ENCODE results near the gene SMYD4.
"Not testable (repeated sequence)": the region's sequence is repeated elsewhere in the genome, so short reads cannot be mapped to it uniquely, and the experiment has no call there.

The SMYD4 gene

DNA sequence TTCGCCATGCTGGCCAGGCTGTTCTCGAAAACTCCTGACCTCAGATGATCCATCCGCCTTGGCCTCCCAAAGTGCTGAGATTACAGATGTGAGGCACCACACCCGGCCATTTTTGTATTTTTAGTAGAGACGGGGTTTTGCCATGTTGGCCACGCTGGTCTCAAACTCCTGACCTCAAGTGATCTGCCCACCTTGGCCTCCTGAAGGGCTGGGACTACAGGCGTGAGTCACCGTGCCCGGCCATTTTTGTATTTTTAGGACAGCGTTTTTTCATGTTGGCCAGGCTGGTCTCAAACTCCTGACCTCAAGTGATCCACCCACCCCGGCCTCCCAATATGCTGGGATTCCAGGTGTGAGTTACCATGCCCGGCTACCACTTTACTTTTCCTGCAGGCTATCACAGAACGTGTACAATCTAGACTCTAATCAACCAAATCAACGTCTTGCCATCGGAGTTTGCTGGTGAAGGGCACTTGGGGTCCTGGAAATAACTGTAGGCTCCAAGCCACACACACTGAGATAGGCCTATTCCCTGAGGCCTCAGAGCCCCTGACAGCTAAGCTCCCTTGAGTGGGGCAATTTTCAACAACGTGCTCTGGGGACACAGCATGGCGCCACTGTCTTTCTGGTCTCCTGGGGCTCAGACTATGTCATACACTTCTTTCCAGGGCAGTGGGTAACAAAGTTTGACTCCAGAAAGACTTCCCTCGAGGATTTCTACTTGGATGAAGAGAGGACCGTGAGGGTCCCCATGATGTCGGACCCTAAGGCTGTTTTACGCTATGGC, 55.1 kb downstream of the SMYD4 start:
- no peak overlapping the region for H3K4me3 ChIP-seq (ENCODE audit: low read depth, low read length)
- TF ChIP-seq, protein P1, sequence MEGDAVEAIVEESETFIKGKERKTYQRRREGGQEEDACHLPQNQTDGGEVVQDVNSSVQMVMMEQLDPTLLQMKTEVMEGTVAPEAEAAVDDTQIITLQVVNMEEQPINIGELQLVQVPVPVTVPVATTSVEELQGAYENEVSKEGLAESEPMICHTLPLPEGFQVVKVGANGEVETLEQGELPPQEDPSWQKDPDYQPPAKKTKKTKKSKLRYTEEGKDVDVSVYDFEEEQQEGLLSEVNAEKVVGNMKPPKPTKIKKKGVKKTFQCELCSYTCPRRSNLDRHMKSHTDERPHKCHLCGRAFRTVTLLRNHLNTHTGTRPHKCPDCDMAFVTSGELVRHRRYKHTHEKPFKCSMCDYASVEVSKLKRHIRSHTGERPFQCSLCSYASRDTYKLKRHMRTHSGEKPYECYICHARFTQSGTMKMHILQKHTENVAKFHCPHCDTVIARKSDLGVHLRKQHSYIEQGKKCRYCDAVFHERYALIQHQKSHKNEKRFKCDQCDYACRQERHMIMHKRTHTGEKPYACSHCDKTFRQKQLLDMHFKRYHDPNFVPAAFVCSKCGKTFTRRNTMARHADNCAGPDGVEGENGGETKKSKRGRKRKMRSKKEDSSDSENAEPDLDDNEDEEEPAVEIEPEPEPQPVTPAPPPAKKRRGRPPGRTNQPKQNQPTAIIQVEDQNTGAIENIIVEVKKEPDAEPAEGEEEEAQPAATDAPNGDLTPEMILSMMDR (IDR thresholded peaks at IDR 0.05; ENCODE audit: low read depth, low read length, missing control alignments) = no peak
- no peak for DNase-seq (ENCODE audit: low read depth)

DNA sequence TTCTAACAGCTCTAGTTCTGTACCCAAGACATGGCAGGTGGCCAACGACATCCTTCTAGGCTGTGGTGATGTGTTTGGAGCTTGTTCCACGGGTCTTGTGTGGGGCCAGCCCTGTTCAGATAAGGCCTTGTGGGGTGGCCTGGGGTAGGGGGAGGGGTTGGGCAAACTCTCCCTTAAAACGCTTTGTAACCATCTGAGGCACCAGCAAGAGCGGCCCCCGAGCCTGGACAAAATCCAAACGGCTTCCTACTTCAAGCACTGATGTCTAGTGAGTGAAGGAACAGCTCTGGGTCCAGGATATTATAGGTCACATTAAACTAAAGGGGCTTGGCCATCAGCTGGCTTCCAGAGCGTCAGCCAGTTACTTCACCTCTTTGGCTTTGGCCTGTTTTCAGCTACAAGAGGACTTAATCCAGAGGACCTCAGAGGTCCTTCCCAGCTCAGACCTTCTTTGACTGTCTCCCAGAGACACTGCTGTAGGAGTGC, 56.0 kb downstream of the SMYD4 start:
- no peak overlapping the region for H3K4me3 ChIP-seq (ENCODE audit: low read depth, low read length)
- no peak for DNase-seq (ENCODE audit: low read depth)
- TF ChIP-seq, protein P1 (IDR thresholded peaks at IDR 0.05; ENCODE audit: low read depth, low read length, missing control alignments) = no peak

GRCh38 chr17:1773000-1773695, 56.6 kb downstream of the SMYD4 start:
- not testable (repeated sequence) for DNase-seq (ENCODE audit: low read depth); H3K4me3 ChIP-seq (ENCODE audit: low read depth, low read length)

DNA sequence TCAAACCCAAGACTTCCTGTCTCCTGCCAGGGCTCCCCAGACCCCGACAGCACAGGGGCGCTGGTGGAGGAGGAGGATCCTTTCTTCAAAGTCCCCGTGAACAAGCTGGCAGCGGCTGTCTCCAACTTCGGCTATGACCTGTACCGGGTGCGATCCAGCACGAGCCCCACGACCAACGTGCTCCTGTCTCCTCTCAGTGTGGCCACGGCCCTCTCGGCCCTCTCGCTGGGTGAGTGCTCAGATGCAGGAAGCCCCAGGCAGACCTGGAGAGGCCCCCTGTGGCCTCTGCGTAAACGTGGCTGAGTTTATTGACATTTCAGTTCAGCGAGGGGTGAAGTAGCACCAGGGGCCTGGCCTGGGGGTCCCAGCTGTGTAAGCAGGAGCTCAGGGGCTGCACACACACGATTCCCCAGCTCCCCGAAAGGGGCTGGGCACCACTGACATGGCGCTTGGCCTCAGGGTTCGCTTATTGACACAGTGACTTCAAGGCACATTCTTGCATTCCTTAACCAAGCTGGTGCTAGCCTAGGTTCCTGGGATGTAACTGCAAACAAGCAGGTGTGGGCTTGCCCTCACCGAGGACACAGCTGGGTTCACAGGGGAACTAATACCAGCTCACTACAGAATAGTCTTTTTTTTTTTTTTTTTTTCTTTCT, 59.8 kb downstream of the SMYD4 start:
- DNase-seq (ENCODE audit: low read depth) = no peak
- H3K4me3 ChIP-seq (ENCODE audit: low read depth, low read length) = no peak overlapping the region
- TF ChIP-seq, protein P1 (IDR thresholded peaks at IDR 0.05; ENCODE audit: low read depth, low read length, missing control alignments) = no peak

GRCh38 chr17:1767358-1767757, 62.3 kb downstream of the SMYD4 start:
- H3K4me3 ChIP-seq (ENCODE audit: low read depth, low read length) = no peak overlapping the region
- TF ChIP-seq, protein P1 (IDR thresholded peaks at IDR 0.05; ENCODE audit: low read depth, low read length, missing control alignments) = no peak
- no peak for DNase-seq (ENCODE audit: low read depth)

DNA sequence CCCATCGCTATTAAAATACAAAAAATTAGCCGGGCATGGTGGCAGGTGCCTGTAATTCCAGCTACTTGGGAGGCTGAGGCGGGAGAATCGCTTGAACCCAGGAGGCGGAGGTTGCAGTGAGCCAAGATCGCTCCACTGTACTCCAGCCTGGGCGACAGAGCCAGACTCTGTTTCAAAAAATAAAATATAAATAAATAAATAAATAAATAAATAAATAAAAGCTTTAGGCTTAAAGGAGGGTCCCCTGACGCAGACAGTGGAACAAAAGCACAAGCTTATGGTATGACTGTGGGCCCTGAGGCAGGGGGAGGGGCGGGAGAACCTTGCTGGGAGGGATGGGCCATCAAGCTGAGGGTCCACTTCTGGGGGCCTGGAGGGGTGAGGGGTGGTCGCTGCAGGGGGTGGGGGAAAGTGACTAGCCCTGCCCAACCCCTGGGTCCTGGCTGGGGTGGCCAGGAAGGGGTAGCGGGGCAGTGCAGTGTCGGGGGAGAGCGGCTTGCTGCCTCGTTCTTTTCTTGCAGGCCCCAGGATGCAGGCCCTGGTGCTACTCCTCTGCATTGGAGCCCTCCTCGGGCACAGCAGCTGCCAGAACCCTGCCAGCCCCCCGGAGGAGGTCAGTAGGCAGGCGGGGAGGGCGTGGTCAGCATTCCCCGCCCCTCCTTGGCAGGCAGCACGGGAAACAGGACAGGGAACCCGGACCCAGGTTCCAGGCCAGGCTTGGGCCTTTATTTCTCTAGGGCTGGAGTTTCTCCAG, 63.1 kb downstream of the SMYD4 start:
- TF ChIP-seq, protein P1 (IDR thresholded peaks at IDR 0.05; ENCODE audit: low read depth, low read length, missing control alignments) = no peak
- DNase-seq (ENCODE audit: low read depth) = no peak
- no peak overlapping the region for H3K4me3 ChIP-seq (ENCODE audit: low read depth, low read length)
